H1 (cell line): Measurements from ENCODE around the gene TMEM45A. TPM values are rescaled to one million over a fixed set of nuclear protein-coding genes. Genes with fewer than 3 reads are reported as not detected.

Experiments
- CTCF ChIA-PET: fragments of 300-600 bp; sonication (Branson Sonifier 250); formaldehyde crosslinking; loops from one replicate; lab custom pipeline; 2021; ENCODE audit not compliant: partially characterized antibody; lab: Charles Lee
- POLR2A ChIA-PET: fragments of 300-600 bp; sonication (Branson Sonifier 250); formaldehyde crosslinking; loops from one replicate; lab custom pipeline; 2021; ENCODE audit warnings: inconsistent platforms; ENCODE audit not compliant: partially characterized antibody; lab: Charles Lee
- DNase-seq, 2 experiments: peaks; one replicate each; pipeline versions ENCODE4 v3.0.0 to v3.0.0-alpha.2; 2010 to 2022; ENCODE audit warnings: low spot score in 2 of 2, low read depth in 1 of 2, mixed read lengths in 1 of 2
- FAIRE-seq: peaks from 2 replicates; lab custom pipeline; 2011; peaks lifted over from hg19 to GRCh38; lab: Jason Lieb, UNC
- H2AFZ ChIP-seq: 2 replicates; pipeline ENCODE4 v1.8.1; 2012; ENCODE audit warnings: low read length, inconsistent platforms
- H2AK5ac ChIP-seq: 2 replicates; pipeline ENCODE4 v1.6.1; 2013; ENCODE audit warnings: low read depth, low read length
- H2BK120ac ChIP-seq: replicated peaks from 2 replicates; pipeline ENCODE3; 2013; ENCODE audit warnings: low read depth, low read length, inconsistent platforms
- H2BK12ac ChIP-seq: 2 replicates; pipeline ENCODE4 v1.6.1; 2013; ENCODE audit warnings: low read depth, low read length
- H2BK15ac ChIP-seq: 2 replicates; pipeline ENCODE4 v1.6.1; 2013; ENCODE audit warnings: low read length
- H2BK20ac ChIP-seq: 2 replicates; pipeline ENCODE4 v1.6.1; 2013; ENCODE audit warnings: low read length
- H2BK5ac ChIP-seq: 2 replicates; pipeline ENCODE4 v1.6.1; 2013; ENCODE audit warnings: low read depth, low read length
- H3K14ac ChIP-seq: 2 replicates; pipeline ENCODE4 v1.6.1; 2013; ENCODE audit warnings: inconsistent platforms; ENCODE audit not compliant: insufficient read length
- H3K18ac ChIP-seq: 2 replicates; pipeline ENCODE4 v1.6.1; 2013; ENCODE audit warnings: low read length; ENCODE audit errors: extremely low read depth
- H3K23ac ChIP-seq: 2 replicates; pipeline ENCODE4 v1.6.1; 2013; ENCODE audit warnings: inconsistent platforms; ENCODE audit not compliant: insufficient read length
- H3K23me2 ChIP-seq: 2 replicates; pipeline ENCODE4 v1.6.1; 2013; ENCODE audit warnings: low read depth, low read length
- H3K27ac ChIP-seq: 2 replicates; pipeline ENCODE4 v1.6.1; 2011; ENCODE audit warnings: low read depth, low read length, inconsistent platforms
- H3K27me3 ChIP-seq, 4 experiments: replicated peaks in 1 of 4; 1 replicate in 1 of 4; 2 replicates in 3 of 4; pipeline versions ENCODE4 v1.6.1 to v1.8.1; 2011 to 2013; ENCODE audit warnings: low read length in 3 of 4, mild to moderate bottlenecking in 3 of 4, inconsistent platforms in 2 of 4, mixed read lengths in 2 of 4, moderate library complexity in 1 of 4; ENCODE audit not compliant: control insufficient read depth in 3 of 4, insufficient read depth in 3 of 4; ENCODE audit errors: extremely low read depth in 1 of 4
- H3K36me3 ChIP-seq, 4 experiments: 2 replicates each; pipeline versions ENCODE4 v1.6.1 to v1.8.1; 2011 to 2013; ENCODE audit warnings: mild to moderate bottlenecking in 4 of 4, low read length in 3 of 4, moderate library complexity in 2 of 4, control low read depth in 1 of 4, inconsistent platforms in 1 of 4; ENCODE audit not compliant: insufficient read depth in 4 of 4, control insufficient read depth in 2 of 4
- H3K4ac ChIP-seq: replicated peaks from 2 replicates; pipeline ENCODE3; 2013; ENCODE audit warnings: low read length, low read depth, mixed read lengths, inconsistent platforms; ENCODE audit not compliant: insufficient read length
- H3K4me1 ChIP-seq, 4 experiments: replicated peaks in 1 of 4; 1 replicate in 1 of 4; 2 replicates in 3 of 4; pipeline versions ENCODE4 v1.6.1 to v1.8.1; 2011 to 2013; ENCODE audit warnings: low read length in 3 of 4, inconsistent platforms in 2 of 4, mixed read lengths in 1 of 4; ENCODE audit not compliant: insufficient read depth in 4 of 4, control insufficient read depth in 3 of 4
- H3K4me2 ChIP-seq, 2 experiments: 2 replicates each; pipeline versions ENCODE4 v1.6.1 to v1.8.1; 2011 to 2013; ENCODE audit warnings: low read depth in 2 of 2, low read length in 2 of 2, control low read depth in 1 of 2, inconsistent platforms in 1 of 2, mild to moderate bottlenecking in 1 of 2; ENCODE audit not compliant: insufficient read depth in 1 of 2
- H3K4me3 ChIP-seq, 4 experiments: fragments of 200-600, 300-600 bp in 1 of 4; sonication (generic), shearing (Covaris generic), sonication (Bioruptor Twin) in 1 of 4; 2 replicates each; pipeline versions ENCODE4 v1.5.1 to v1.8.1; 2011 to 2016; ENCODE audit warnings: low read length in 4 of 4, low read depth in 3 of 4, control low read depth in 2 of 4, inconsistent platforms in 2 of 4, mild to moderate bottlenecking in 2 of 4, mixed read lengths in 1 of 4, moderate library complexity in 1 of 4; ENCODE audit not compliant: insufficient read depth in 2 of 4; ENCODE audit errors: extremely low read depth in 1 of 4
- H3K56ac ChIP-seq: replicated peaks from 2 replicates; pipeline ENCODE3; 2013; ENCODE audit warnings: low read depth, mild to moderate bottlenecking, mixed read lengths, low read length, inconsistent platforms; ENCODE audit not compliant: insufficient read length
- H3K79me1 ChIP-seq: 2 replicates; pipeline ENCODE4 v1.6.1; 2013; ENCODE audit warnings: low read depth, low read length, control low read depth
- H3K79me2 ChIP-seq, 2 experiments: 2 replicates each; pipeline versions ENCODE4 v1.6.1 to v1.8.1; 2012 to 2013; ENCODE audit warnings: low read length in 2 of 2, mild to moderate bottlenecking in 2 of 2, inconsistent platforms in 1 of 2; ENCODE audit not compliant: insufficient read depth in 2 of 2, control insufficient read depth in 1 of 2
- H3K9ac ChIP-seq, 4 experiments: replicated peaks in 1 of 4; 1 replicate in 1 of 4; 2 replicates in 3 of 4; pipeline versions ENCODE4 v1.6.1 to v1.8.1; 2011 to 2013; ENCODE audit warnings: low read depth in 3 of 4, low read length in 3 of 4, control low read depth in 2 of 4, mild to moderate bottlenecking in 2 of 4, moderate library complexity in 2 of 4, inconsistent platforms in 1 of 4; ENCODE audit errors: extremely low read depth in 1 of 4
- H3K9me3 ChIP-seq, 2 experiments: 2 replicates each; pipeline versions ENCODE4 v1.6.1 to v1.8.1; 2012 to 2013; ENCODE audit warnings: mild to moderate bottlenecking in 2 of 2, moderate library complexity in 2 of 2, control low read depth in 1 of 2, inconsistent platforms in 1 of 2, low read depth in 1 of 2, low read length in 1 of 2, mixed read lengths in 1 of 2; ENCODE audit not compliant: insufficient read depth in 2 of 2
- H4K20me1 ChIP-seq, 2 experiments: replicated peaks in 1 of 2; 2 replicates each; pipeline versions ENCODE3 to v1.8.1; 2011 to 2013; ENCODE audit warnings: inconsistent platforms in 2 of 2, low read length in 2 of 2, mild to moderate bottlenecking in 1 of 2; ENCODE audit not compliant: insufficient read depth in 2 of 2, control insufficient read depth in 1 of 2
- H4K5ac ChIP-seq: 2 replicates; pipeline ENCODE4 v1.6.1; 2013; ENCODE audit warnings: low read length, low read depth, mixed read lengths, inconsistent platforms; ENCODE audit not compliant: insufficient read length
- H4K8ac ChIP-seq: 2 replicates; pipeline ENCODE4 v1.8.0; 2013; ENCODE audit warnings: mild to moderate bottlenecking, moderate library complexity, low read length, inconsistent platforms; ENCODE audit not compliant: insufficient read depth; ENCODE audit errors: extremely low read depth
- H4K91ac ChIP-seq: replicated peaks from 2 replicates; pipeline ENCODE3; 2013; ENCODE audit warnings: low read length, mixed read lengths, inconsistent platforms; ENCODE audit not compliant: insufficient read length
- MAFK ChIP-seq: IDR thresholded peaks from 2 replicates; pipeline ENCODE4 v1.6.1; 2012; ENCODE audit warnings: low read depth, mild to moderate bottlenecking, improper control_type of control experiment, low read length
- POLR2AphosphoS5 ChIP-seq: IDR thresholded peaks from 2 replicates; pipeline ENCODE4 v1.6.1; 2011; ENCODE audit warnings: low read depth, low read length
- SP4 ChIP-seq: IDR thresholded peaks from 2 replicates; pipeline ENCODE4 v1.6.1; 2012; ENCODE audit warnings: low read length, inconsistent platforms
- polyA plus RNA-seq, 7 experiments: library from polyadenylated mRNA; depleted of rRNA in 3 of 7; stranded (reverse) in 5 of 7; unstranded in 2 of 7; fragments of >200 nt in 5 of 7; fragments of 200-250 nt in 2 of 7; gene quantifications; 1 replicate in 5 of 7; 2 replicates in 1 of 7; 4 replicates in 1 of 7; pipeline versions ENCODE4 v1.2.1 to v1.2.3, GENCODE V29; 2011 to 2013; ENCODE audit warnings: missing spikeins in 2 of 7, mixed read lengths in 2 of 7
- total RNA-seq: library from RNA; stranded (reverse); fragmentation: NEBNext Ultra II Directional; extraction: Animal tissue kit (Norgen Biotek cat#: 25700); gene quantifications from 2 replicates; pipeline ENCODE4 v1.2.1, GENCODE V29; 2021

Gene TMEM45A
- total and polyA plus RNA-seq, 2 of the 8 experiments (the other 6 are each of a cell fraction or from before 2014, with no cell fraction given), result 12.9 to 14.2 TPM

DNA sequence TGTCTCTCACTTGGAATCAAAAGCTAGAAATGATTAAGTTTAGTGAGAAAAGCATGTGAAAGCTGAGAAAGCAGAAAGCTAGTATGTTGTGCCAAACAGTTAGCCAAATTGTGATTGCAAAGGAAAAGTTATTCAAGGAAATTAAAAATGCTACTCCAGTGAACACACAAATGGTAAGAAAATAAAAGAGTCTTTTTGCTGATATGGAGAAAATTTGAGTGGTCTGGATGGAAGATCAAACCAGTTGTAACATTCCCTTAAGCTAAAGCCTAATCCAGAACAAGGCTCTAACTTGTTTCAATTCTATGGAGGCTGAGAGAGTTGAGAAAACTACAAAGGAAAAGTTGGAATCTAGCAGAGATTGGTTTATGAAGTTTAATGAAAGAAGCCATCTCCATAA, 128.8 kb downstream of the TMEM45A start:
- FAIRE-seq, result no peak

More for the DNA sequence above, 128.8 kb downstream of the TMEM45A start:
- Histone ChIP-seq H4K91ac (no peak overlapping the region), H3K14ac (no peak overlapping the region), H2BK15ac (no peak overlapping the region), H3K4me1 (no peaks in the 10 kb centered on the region), H3K18ac (no peak overlapping the region), H3K9ac (no peak overlapping the region), H4K20me1 (no peaks in the 10 kb centered on the region), H2AFZ (no peak overlapping the region), H4K5ac (no peak overlapping the region), H3K4me3 (no peak overlapping the region), H3K9me3 (no peaks in the 10 kb centered on the region), H3K27ac (no peak overlapping the region), H2BK12ac (no peak overlapping the region), H3K4ac (no peak overlapping the region), H3K79me2 (no peaks in the 10 kb centered on the region), H3K23me2 (no peaks in the 10 kb centered on the region), H4K8ac (no peak overlapping the region), H3K56ac (no peak overlapping the region), H3K4me2 (no peak overlapping the region), H2BK20ac (no peak overlapping the region), H3K36me3 (no peaks in the 10 kb centered on the region), H2BK120ac (no peak overlapping the region), H3K79me1 (no peaks in the 10 kb centered on the region), H2AK5ac (no peak overlapping the region), H2BK5ac (no peak overlapping the region), H3K23ac (no peak overlapping the region), H3K27me3 (no peaks in the 10 kb centered on the region)
- DNase-seq, result no peak
- ChIA-PET CTCF (interaction anchor here (0.5 kb wide), 1 partner anchor 734 kb away, joined by 3 read pairs; no protein-coding TSS in a partner anchor), POLR2A (no interaction called here)
- TF ChIP-seq SP4 (no peak), POLR2AphosphoS5 (no peak), MAFK (no peak)

Other genes with a start within 250 kb of the TMEM45A start
- gene TBC1D23, start 231.6 kb upstream of the TMEM45A start, total RNA-seq, result 24.7 and 29.3 TPM in 2 replicates
- 4.3 and 6.4 TPM in 2 replicates for gene TBC1D23, start 231.6 kb upstream of the TMEM45A start, polyA plus RNA-seq (2011; rRNA removed)
- gene NIT2, start 157.9 kb upstream of the TMEM45A start, total RNA-seq, result 24.1 and 25.3 TPM in 2 replicates
- 6.4 and 15.2 TPM in 2 replicates for gene NIT2, start 157.9 kb upstream of the TMEM45A start, polyA plus RNA-seq (2011; rRNA removed)
- gene TOMM70, start 91.5 kb upstream of the TMEM45A start, total RNA-seq, result 51.2 and 52.1 TPM in 2 replicates
- 7.5 and 10.9 TPM in 2 replicates for gene TOMM70, start 91.5 kb upstream of the TMEM45A start, polyA plus RNA-seq (2011; rRNA removed)
- gene LNP1, start 91.1 kb upstream of the TMEM45A start, total RNA-seq, result 8.0 and 8.7 TPM in 2 replicates
- gene LNP1, start 91.1 kb upstream of the TMEM45A start, polyA plus RNA-seq (2011; rRNA removed), result 6.6 and 7.8 TPM in 2 replicates
- gene ADGRG7, start 117.0 kb downstream of the TMEM45A start, total RNA-seq, result not detected in 2 replicates
- gene ADGRG7, start 117.0 kb downstream of the TMEM45A start, polyA plus RNA-seq (2011; rRNA removed), result not detected in 2 replicates
- 81.9 and 84.2 TPM in 2 replicates for gene TFG, start 216.9 kb downstream of the TMEM45A start, total RNA-seq
- 92.0 and 98.4 TPM in 2 replicates for gene TFG, start 216.9 kb downstream of the TMEM45A start, polyA plus RNA-seq (2011; rRNA removed)